ENCODE data around the gene TLR4.

- TF ChIP-seq POLR2A (IDR thresholded peaks at IDR 0.05; ENCODE audit: low read depth, low read length) = no peak
- no peak for TF ChIP-seq TAF1 (IDR thresholded peaks at IDR 0.05; ENCODE audit: low read depth, low read length)
- TF ChIP-seq POLR2AphosphoS5 (IDR thresholded peaks at IDR 0.05; ENCODE audit: low read depth, low read length) = no peak
- no peak for TF ChIP-seq SPI1 (IDR thresholded peaks at IDR 0.05; ENCODE audit: low read depth, low read length)
- no peak for TF ChIP-seq PAX5 (IDR thresholded peaks at IDR 0.05; ENCODE audit: insufficient read depth, low read length, severe bottlenecking)
Observed at GRCh38 chr9:117718701-117719100, 14.5 kb downstream of the TLR4 start.
